ENCODE data around the gene MOSPD3.

Gene MOSPD3, protein sequence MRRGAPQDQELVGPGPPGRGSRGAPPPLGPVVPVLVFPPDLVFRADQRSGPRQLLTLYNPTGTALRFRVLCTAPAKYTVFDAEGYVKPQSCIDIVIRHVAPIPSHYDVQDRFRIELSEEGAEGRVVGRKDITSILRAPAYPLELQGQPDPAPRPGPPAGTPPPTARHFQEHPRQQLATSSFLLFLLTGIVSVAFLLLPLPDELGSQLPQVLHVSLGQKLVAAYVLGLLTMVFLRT

DNA sequence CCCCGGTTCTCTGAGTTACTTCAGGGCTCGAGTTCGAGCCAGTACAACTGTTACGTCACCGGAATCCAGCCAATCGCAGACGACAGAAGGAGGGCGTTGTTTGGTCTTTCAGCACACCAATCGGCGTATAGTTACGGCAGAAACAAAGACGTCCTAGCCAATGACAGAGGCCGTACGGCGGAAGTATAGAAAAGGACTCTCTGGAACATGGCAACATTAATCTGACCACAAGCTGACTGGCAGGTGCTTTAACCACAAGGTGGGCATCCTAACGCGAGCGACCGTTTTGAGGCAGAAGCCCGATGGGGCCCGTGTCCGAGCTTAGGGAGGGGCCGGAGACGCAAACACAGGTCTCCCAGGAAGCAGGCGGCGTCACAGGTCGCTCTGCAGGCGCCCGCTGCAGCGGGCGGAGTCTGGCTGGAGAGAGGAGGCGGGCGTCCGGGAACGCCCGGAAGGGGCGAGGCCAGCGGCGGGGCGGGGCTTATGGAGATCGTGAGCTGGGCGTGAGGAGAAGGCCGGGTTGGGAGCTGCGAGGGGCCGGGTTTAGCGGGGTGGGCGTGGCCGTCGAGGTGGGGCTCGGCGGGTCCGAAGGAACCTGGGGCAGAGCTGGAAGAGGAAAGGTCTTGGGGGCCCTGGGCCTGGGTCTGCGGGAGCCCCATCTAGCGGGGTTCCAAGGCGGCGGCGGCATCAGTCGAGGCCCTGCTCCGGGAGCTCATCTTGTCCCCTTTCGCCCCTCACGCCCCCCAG, at the start of gene MOSPD3:
Gene MOSPD3 (plus strand): TSS at position 558 of the 747 bp plus-strand sequence. CDS start 252 bp downstream, outside the sequence.
- TF ChIP-seq, protein P1, sequence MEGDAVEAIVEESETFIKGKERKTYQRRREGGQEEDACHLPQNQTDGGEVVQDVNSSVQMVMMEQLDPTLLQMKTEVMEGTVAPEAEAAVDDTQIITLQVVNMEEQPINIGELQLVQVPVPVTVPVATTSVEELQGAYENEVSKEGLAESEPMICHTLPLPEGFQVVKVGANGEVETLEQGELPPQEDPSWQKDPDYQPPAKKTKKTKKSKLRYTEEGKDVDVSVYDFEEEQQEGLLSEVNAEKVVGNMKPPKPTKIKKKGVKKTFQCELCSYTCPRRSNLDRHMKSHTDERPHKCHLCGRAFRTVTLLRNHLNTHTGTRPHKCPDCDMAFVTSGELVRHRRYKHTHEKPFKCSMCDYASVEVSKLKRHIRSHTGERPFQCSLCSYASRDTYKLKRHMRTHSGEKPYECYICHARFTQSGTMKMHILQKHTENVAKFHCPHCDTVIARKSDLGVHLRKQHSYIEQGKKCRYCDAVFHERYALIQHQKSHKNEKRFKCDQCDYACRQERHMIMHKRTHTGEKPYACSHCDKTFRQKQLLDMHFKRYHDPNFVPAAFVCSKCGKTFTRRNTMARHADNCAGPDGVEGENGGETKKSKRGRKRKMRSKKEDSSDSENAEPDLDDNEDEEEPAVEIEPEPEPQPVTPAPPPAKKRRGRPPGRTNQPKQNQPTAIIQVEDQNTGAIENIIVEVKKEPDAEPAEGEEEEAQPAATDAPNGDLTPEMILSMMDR (conservative IDR thresholded peaks at IDR 0.05), result no peak
- peak within 1 kb of the TSS; percentile 84 for H3K27ac ChIP-seq

DNA sequence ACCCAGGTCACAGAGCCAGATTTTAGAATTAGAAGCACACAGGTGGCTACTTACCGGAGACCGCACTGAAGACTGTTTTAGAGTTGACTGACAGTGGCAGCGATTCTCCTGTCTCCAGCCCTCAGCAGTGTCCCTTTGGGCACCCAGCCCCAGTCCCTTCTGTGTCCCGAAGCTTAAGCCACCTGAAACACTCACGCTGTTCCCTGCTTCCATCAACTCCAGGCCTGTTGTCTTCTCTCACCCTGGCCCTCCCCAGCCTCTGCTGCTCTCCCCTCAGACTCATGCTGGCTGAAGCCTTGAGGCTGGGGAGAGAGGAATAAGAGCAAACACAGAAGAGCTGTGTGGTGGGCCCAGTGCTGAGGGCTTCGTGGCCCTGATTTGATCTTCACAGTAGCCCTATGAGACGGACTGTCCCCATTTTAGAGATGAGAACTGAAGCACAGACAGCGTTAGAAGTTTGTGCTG, 49.2 kb upstream of the MOSPD3 start:
- TF ChIP-seq, protein P1 (conservative IDR thresholded peaks at IDR 0.05), result no peak
- H3K27ac ChIP-seq, result peak overlapping the region; percentile 18; the same call in 1 of the 2 replicates

DNA sequence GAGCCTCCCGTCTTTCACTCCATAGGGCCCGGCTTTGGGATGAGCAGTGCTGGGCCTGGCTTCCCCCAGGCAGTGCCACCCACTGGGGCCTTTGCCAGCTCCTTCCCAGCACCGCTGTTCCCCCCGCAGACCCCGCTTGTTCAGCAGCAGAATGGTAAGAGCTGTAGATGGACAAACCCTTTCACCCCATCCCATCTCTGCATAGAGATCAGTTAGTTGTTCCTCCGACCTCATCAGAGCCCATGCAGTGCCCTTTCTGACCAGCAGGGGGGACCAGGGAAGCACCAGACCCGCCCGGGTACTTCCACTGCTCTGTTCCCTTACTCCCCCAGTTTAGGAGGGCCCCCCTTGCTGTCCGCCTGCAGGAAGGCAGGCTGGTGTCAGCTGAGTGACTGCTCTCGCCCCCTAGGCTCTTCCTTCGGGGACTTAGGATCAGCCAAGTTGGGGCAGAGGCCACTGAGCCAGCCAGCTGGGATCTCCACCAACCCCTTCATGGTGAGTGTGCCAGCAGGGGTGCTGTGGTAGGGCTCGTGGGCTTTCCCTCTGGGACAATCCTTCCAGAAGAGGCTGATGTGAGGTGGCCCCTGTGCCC, 48.4 kb upstream of the MOSPD3 start:
- peak overlapping the region; percentile 18 for H3K27ac ChIP-seq
- TF ChIP-seq, protein P1 (conservative IDR thresholded peaks at IDR 0.05), result peak; percentile 96

DNA sequence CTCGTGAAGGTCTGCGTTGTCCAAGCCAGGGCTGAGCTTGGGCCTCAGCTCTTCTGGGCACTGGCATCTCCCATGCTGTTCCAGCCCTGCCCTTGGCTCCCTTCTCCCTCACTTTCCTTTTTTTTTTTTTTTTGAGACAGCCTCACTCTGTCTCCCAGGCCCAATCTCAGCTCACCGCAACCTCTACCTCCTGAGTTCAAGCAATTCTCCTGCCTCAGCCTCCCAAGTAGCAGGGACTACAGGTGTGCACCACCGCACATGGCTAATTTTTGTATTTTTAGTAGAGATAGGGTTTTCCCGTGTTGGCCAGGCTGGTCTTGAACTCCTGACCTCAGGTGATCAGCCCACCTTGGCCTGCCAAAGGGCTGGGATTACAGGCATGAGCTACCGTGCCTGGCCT, 47.9 kb upstream of the MOSPD3 start:
- H3K27ac ChIP-seq, result peak overlapping the region; percentile 18; the same call in 1 of the 2 replicates

DNA sequence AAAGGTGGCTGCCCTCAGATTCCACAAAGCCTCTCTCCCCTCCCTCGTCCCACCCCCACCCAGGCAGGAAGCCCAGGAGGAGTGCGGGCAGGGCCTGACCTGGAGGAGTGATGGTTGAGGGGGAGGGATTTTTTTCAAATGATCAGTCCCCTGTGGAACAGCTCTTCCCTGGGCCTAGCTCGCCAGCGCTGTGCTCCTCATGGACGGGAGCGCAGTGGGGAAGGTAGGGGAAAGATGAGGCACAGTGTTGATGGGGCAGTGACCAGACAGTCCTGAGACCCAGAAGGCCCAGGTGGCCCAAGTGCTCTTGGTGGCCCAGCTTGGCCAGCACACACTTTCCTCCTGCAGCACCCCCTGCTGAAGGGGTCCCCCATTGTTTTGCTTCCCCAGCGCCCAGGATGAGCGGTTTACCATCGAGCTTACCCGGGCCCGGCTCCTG, 47.2 kb upstream of the MOSPD3 start:
- TF ChIP-seq, protein P1 (conservative IDR thresholded peaks at IDR 0.05), result no peak
- H3K27ac ChIP-seq, result peak overlapping the region; percentile 14; the same call in 1 of the 2 replicates

DNA sequence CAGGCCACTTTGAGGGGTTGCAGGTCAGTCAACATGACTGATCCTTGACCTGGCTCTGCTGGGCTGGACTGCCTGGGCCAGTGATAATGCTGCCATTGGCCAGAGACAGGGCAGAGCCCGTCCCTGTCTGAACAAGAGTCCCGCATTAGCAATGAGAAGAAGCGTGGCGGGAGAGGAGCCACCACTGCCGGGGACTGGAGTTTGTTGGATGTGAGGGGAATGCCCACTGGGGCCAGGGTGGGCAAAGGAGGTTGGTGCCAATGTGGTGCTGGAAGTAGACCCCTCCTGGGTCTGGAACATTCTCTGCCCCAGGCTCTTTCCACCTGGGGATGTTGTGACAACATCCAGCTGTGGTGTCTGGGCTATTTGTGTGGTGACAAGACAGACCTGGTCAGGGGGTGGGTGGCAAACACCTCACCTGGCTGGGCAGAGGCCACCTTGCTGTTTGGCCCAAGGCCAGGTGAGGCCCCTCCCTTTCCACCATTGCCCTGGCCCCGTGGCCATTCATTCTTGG, 46.3 kb upstream of the MOSPD3 start:
- peak overlapping the region; percentile 23 for H3K27ac ChIP-seq
- TF ChIP-seq, protein P1 (conservative IDR thresholded peaks at IDR 0.05), result no peak

DNA sequence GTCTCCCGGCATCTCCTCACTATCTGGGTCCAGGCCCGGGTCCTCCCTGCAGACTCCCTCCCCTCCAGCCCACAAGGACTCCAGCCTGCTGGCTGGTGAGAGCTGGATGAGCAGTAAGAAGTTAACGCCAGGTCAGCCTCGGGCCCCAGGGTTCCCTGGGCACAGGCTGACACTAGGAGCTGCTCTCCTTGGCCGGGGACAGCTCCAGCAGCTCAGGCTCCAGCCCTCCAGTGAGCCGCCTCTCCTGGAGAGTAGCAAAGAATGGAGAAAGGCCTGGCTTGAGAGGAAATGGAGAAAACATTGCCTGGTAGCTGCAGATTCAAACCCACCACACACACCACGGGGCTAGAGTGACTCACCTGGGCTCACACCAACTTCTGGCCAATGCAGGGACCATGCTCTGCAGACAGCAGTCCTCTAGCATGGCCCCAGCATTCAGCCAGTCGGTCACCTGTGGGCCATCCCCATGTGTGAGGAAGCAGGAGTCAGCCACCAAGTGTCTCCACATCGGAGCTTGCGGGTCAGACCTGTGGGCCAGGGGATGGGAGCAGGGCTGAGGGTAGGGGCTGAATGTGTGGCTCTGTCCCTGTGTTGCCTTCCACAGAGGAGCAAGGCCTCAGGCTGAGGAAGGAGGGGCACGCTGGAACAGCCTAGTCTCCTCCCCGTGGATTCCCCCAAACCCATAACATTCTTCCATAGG, 45.2 kb upstream of the MOSPD3 start:
- peak overlapping the region; percentile 23 for H3K27ac ChIP-seq
- TF ChIP-seq, protein P1 (conservative IDR thresholded peaks at IDR 0.05), result no peak

All from VCaP (cell line).